ENCODE measurements around the gene ACP3. TPM values are rescaled to one million over a fixed set of nuclear protein-coding genes. Genes with fewer than 3 reads are reported as not detected.

The ACP3 gene
- total and polyA plus RNA-seq, 4 donors, result 0.15 to 2.1 (median 1.3) TPM; not detected in 1

- H3K4me3 ChIP-seq (ENCODE audit: low read depth in 1 of 3, low read length in 3 of 3), result no peak overlapping the region
- 68% methylated on average over 4 of the region's 4 CpGs for WGBS
- H3K9ac ChIP-seq (ENCODE audit: low read depth in 1 of 2, low read length in 2 of 2), result no peak overlapping the region
- no peak for DNase-seq (ENCODE audit: low spot score)
- no peaks in the 10 kb centered on the region for H3K36me3 ChIP-seq (ENCODE audit: control insufficient read depth in 4 of 4, insufficient read depth in 3 of 4, low read depth in 1 of 4, low read length in 3 of 4)
- no peaks in the 10 kb centered on the region for H3K27me3 ChIP-seq (ENCODE audit: control insufficient read depth in 4 of 4, insufficient read depth in 4 of 4, low read length in 3 of 4)
- TF ChIP-seq MAX (IDR thresholded peaks at IDR 0.05) (no peak), HNF4G (IDR thresholded peaks at IDR 0.05) (no peak), SP1 (IDR thresholded peaks at IDR 0.05) (no peak)
- H3K27ac ChIP-seq (ENCODE audit: low read depth in 1 of 2, low read length in 2 of 2), result no peak overlapping the region
- H3K4me1 ChIP-seq (ENCODE audit: control insufficient read depth in 4 of 4, insufficient read depth in 4 of 4, low read length in 3 of 4), result no peaks in the 10 kb centered on the region
- peaks cover 0 to 5% (median 0%) of the 10 kb centered on the region in 4 donors for H3K9me3 ChIP-seq (ENCODE audit: control insufficient read depth in 4 of 4, low read length in 3 of 4)
Observed at GRCh38 chr3:132292042-132292441, 25.2 kb upstream of the ACP3 start.

GRCh38 chr3:132293251-132293650, 24.0 kb upstream of the ACP3 start:
- DNase-seq (ENCODE audit: low spot score), result no peak
- Histone ChIP-seq H3K9me3 (ENCODE audit: control insufficient read depth in 4 of 4, low read length in 3 of 4) (no peaks in the 10 kb centered on the region), H3K9ac (ENCODE audit: low read depth in 1 of 2, low read length in 2 of 2) (no peak overlapping the region), H3K27ac (ENCODE audit: low read depth in 1 of 2, low read length in 2 of 2) (no peak overlapping the region), H3K27me3 (ENCODE audit: control insufficient read depth in 4 of 4, insufficient read depth in 4 of 4, low read length in 3 of 4) (no peaks in the 10 kb centered on the region), H3K4me1 (ENCODE audit: control insufficient read depth in 4 of 4, insufficient read depth in 4 of 4, low read length in 3 of 4) (no peaks in the 10 kb centered on the region), H3K4me3 (ENCODE audit: low read depth in 1 of 3, low read length in 3 of 3) (no peak overlapping the region), H3K36me3 (ENCODE audit: control insufficient read depth in 4 of 4, insufficient read depth in 3 of 4, low read depth in 1 of 4, low read length in 3 of 4) (no peaks in the 10 kb centered on the region)
- TF ChIP-seq RAD21 (IDR thresholded peaks at IDR 0.05) (no peak), FOXA2 (IDR thresholded peaks at IDR 0.05) (no peak), HNF4A (conservative IDR thresholded peaks at IDR 0.05) (no peak), MAX (IDR thresholded peaks at IDR 0.05) (no peak), JUND (IDR thresholded peaks at IDR 0.05) (no peak)

- WGBS, result 66% methylated on average over 5 of the region's 5 CpGs
- no peaks in the 10 kb centered on the region for H3K27me3 ChIP-seq (ENCODE audit: control insufficient read depth in 4 of 4, insufficient read depth in 4 of 4, low read length in 3 of 4)
- no peak overlapping the region for H3K27ac ChIP-seq (ENCODE audit: low read depth in 1 of 2, low read length in 2 of 2)
- H3K36me3 ChIP-seq (ENCODE audit: control insufficient read depth in 4 of 4, insufficient read depth in 3 of 4, low read depth in 1 of 4, low read length in 3 of 4), result no peaks in the 10 kb centered on the region
- no peaks in the 10 kb centered on the region for H3K9me3 ChIP-seq (ENCODE audit: control insufficient read depth in 4 of 4, low read length in 3 of 4)
- no peak overlapping the region for H3K9ac ChIP-seq (ENCODE audit: low read depth in 1 of 2, low read length in 2 of 2)
- H3K4me1 ChIP-seq (ENCODE audit: control insufficient read depth in 4 of 4, insufficient read depth in 4 of 4, low read length in 3 of 4), result no peaks in the 10 kb centered on the region
- DNase-seq (ENCODE audit: low spot score), result no peak
- TF ChIP-seq MAX (IDR thresholded peaks at IDR 0.05) (no peak), RXRA (IDR thresholded peaks at IDR 0.05) (no peak), YY1 (IDR thresholded peaks at IDR 0.05) (no peak), CTCF (IDR thresholded peaks at IDR 0.05; ENCODE audit: low read depth, low read length, missing input control) (no peak), RAD21 (IDR thresholded peaks at IDR 0.05) (no peak), FOXA2 (IDR thresholded peaks at IDR 0.05) (no peak), JUND (IDR thresholded peaks at IDR 0.05) (no peak), NR2F2 (IDR thresholded peaks at IDR 0.05) (no peak), FOXA1 (IDR thresholded peaks at IDR 0.05) (no peak), GABPA (IDR thresholded peaks at IDR 0.05 in 1 of 2, conservative IDR thresholded peaks at IDR 0.05 in 1 of 2) (no peak), HNF4G (IDR thresholded peaks at IDR 0.05) (no peak), ZBTB33 (IDR thresholded peaks at IDR 0.05) (no peak), ATF3 (IDR thresholded peaks at IDR 0.05) (no peak), TAF1 (conservative IDR thresholded peaks at IDR 0.05) (no peak), EGR1 (IDR thresholded peaks at IDR 0.05; ENCODE audit: low read depth in 2 of 2) (no peak), SP1 (IDR thresholded peaks at IDR 0.05) (no peak), HNF4A (conservative IDR thresholded peaks at IDR 0.05) (no peak), REST (IDR thresholded peaks at IDR 0.05) (no peak)
- H3K4me3 ChIP-seq (ENCODE audit: low read depth in 1 of 3, low read length in 3 of 3), result no peak overlapping the region
Observed at GRCh38 chr3:132294906-132295305, 22.3 kb upstream of the ACP3 start.
